Measurements from ENCODE around the gene NUB1. TPM values are rescaled to one million over a fixed set of nuclear protein-coding genes. Genes with fewer than 3 reads are reported as not detected.

NUB1 gene
- total RNA-seq, 4 donors from 2014 or later: 50.5 to 60.3 (median 54.8) TPM

GRCh38 chr7:151319189-151319588, 22.4 kb upstream of the NUB1 start:
- no peak overlapping the region for H3K4me3 ChIP-seq
- TF ChIP-seq POLR2A (IDR thresholded peaks at IDR 0.05) (no peak), CTCF (IDR thresholded peaks at IDR 0.05) (no peak), EP300 (IDR thresholded peaks at IDR 0.05) (no peak), POLR2AphosphoS5 (IDR thresholded peaks at IDR 0.05) (no peak)
- 64 to 93% methylated on average over 2 of the region's 2 CpGs for WGBS, 2 donors (ENCODE audit: low coverage in 1 of 2)
- H3K27ac ChIP-seq: no peak overlapping the region
- H3K36me3 ChIP-seq: no peaks in the 10 kb centered on the region
- H3K27me3 ChIP-seq: no peaks in the 10 kb centered on the region
- peaks cover 0 to 8% (median 0%) of the 10 kb centered on the region in 3 donors for H3K4me1 ChIP-seq
- no peak for ATAC-seq
- H3K9me3 ChIP-seq: peaks cover 0 to 8% (median 0%) of the 10 kb centered on the region in 3 donors

- no peaks in the 10 kb centered on the region for H3K4me1 ChIP-seq
- H3K27ac ChIP-seq: no peak overlapping the region
- H3K27me3 ChIP-seq: no peaks in the 10 kb centered on the region
- no peak for ATAC-seq
- no peaks in the 10 kb centered on the region for H3K36me3 ChIP-seq
- no peak overlapping the region for H3K4me3 ChIP-seq
- TF ChIP-seq CTCF (IDR thresholded peaks at IDR 0.05) (no peak), POLR2AphosphoS5 (IDR thresholded peaks at IDR 0.05) (no peak), POLR2A (IDR thresholded peaks at IDR 0.05) (no peak), EP300 (IDR thresholded peaks at IDR 0.05) (no peak)
- peaks cover 0 to 8% (median 0%) of the 10 kb centered on the region in 3 donors for H3K9me3 ChIP-seq
- WGBS, 2 donors (ENCODE audit: low coverage in 1 of 2): 100% methylated on average over 1 of the region's 5 CpGs; no CpG with 5 or more reads in 1 of the 2 donors
Observed at GRCh38 chr7:151320263-151320845, 21.3 kb upstream of the NUB1 start.

GRCh38 chr7:151321341-151321740, 20.3 kb upstream of the NUB1 start:
- WGBS, 2 donors (ENCODE audit: low coverage in 1 of 2): no CpG with 5 or more reads among the region's 3 CpGs
- no peak for ATAC-seq
- TF ChIP-seq POLR2A (IDR thresholded peaks at IDR 0.05) (no peak), CTCF (IDR thresholded peaks at IDR 0.05) (no peak), POLR2AphosphoS5 (IDR thresholded peaks at IDR 0.05) (no peak), EP300 (IDR thresholded peaks at IDR 0.05) (no peak)
- no peak overlapping the region for H3K4me3 ChIP-seq
- H3K27ac ChIP-seq: no peak overlapping the region
- no peaks in the 10 kb centered on the region for H3K27me3 ChIP-seq
- H3K9me3 ChIP-seq: peaks cover 0 to 8% (median 0%) of the 10 kb centered on the region in 3 donors
- H3K36me3 ChIP-seq: no peaks in the 10 kb centered on the region
- H3K4me1 ChIP-seq: no peaks in the 10 kb centered on the region

GRCh38 chr7:151322906-151323305, 18.7 kb upstream of the NUB1 start:
- TF ChIP-seq POLR2A (IDR thresholded peaks at IDR 0.05) (no peak), EP300 (IDR thresholded peaks at IDR 0.05) (no peak), CTCF (IDR thresholded peaks at IDR 0.05) (no peak), POLR2AphosphoS5 (IDR thresholded peaks at IDR 0.05) (no peak)
- peaks cover 0 to 4% (median 0%) of the 10 kb centered on the region in 3 donors for H3K4me1 ChIP-seq
- no peaks in the 10 kb centered on the region for H3K36me3 ChIP-seq
- H3K4me3 ChIP-seq: no peak overlapping the region
- H3K9me3 ChIP-seq: peaks cover 0 to 8% (median 0%) of the 10 kb centered on the region in 3 donors
- no peak for ATAC-seq
- no peaks in the 10 kb centered on the region for H3K27me3 ChIP-seq
- no peak overlapping the region for H3K27ac ChIP-seq

GRCh38 chr7:151327022-151327421, 14.6 kb upstream of the NUB1 start:
- Histone ChIP-seq H3K27me3 (no peaks in the 10 kb centered on the region), H3K36me3 (no peaks in the 10 kb centered on the region), H3K4me3 (no peak overlapping the region), H3K4me1 (peaks cover 0 to 6% (median 0%) of the 10 kb centered on the region in 3 donors), H3K27ac (no peak overlapping the region), H3K9me3 (no peaks in the 10 kb centered on the region)
- ATAC-seq: no peak
- WGBS, 2 donors (ENCODE audit: low coverage in 1 of 2): 92 to 95% methylated on average over 2 of the region's 2 CpGs
- TF ChIP-seq POLR2AphosphoS5 (IDR thresholded peaks at IDR 0.05): no peak
- no peak for TF ChIP-seq EP300 (IDR thresholded peaks at IDR 0.05)
